IMR-90 (cell line): ENCODE data around the gene LYPD6.

Experiments used
- MAZ ChIP-seq: IDR thresholded peaks from 2 replicates; pipeline ENCODE4 v1.6.1; 2012; ENCODE audit warnings: low read depth, mild to moderate bottlenecking, low read length, improper control_type of control experiment, moderate library complexity, borderline replicate concordance
- MXI1 ChIP-seq: IDR thresholded peaks from 2 replicates; pipeline ENCODE4 v1.6.1; 2012; ENCODE audit warnings: low read depth, mild to moderate bottlenecking, low read length, moderate library complexity, borderline replicate concordance
- POLR2A ChIP-seq: IDR thresholded peaks from 2 replicates; pipeline ENCODE4 v1.6.1; 2012; ENCODE audit warnings: mild to moderate bottlenecking, low read depth, low read length
- RAD21 ChIP-seq: IDR thresholded peaks from 2 replicates; pipeline ENCODE4 v1.6.1; 2012; ENCODE audit warnings: low read length, improper control_type of control experiment
- SMC3 ChIP-seq: fragments of 150-350 bp; IDR thresholded peaks from 2 replicates; pipeline ENCODE4 v1.6.1; 2016; ENCODE audit warnings: low read depth, mild to moderate bottlenecking, antibody characterized with exemption, low read length, moderate library complexity
- TF ChIP-seq, protein P1 (sequence below): conservative IDR thresholded peaks from 2 replicates; pipeline ENCODE4 v1.5.1; 2012; ENCODE audit warnings: mild to moderate bottlenecking, low read depth, low read length, improper control_type of control experiment
- TF ChIP-seq, protein P2 (sequence below): fragments of 150-350 bp; IDR thresholded peaks from 2 replicates; pipeline ENCODE4 v1.6.1; 2017; ENCODE audit warnings: mild to moderate bottlenecking, antibody characterized with exemption, low read length, low read depth
- TF ChIP-seq, protein P3 (sequence below): fragments of 150-350 bp; IDR thresholded peaks from 2 replicates; pipeline ENCODE4 v1.6.1; 2016; ENCODE audit warnings: low read depth, mild to moderate bottlenecking, low read length, moderate library complexity, borderline replicate concordance

DNA sequence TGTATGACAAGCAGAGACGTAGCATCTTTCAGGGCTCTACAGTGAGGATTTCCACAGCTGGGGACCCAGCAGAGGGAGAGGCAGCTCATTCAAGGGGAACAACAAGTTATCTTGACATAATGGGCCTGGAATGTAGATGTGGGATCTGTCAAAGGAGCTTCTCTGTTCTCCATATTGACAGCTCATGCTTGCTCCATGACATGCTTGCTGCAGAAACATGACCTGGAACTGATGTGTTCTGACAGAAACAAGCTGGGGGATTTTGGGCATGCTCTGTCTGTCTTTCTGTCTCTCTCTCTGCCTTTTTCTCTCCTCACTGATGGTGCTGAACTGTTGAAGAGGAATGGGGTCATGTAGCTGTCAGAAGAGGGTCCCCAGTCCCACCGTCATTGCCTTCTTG lies 177.6 kb downstream of the LYPD6 start:
- TF ChIP-seq, protein P1, sequence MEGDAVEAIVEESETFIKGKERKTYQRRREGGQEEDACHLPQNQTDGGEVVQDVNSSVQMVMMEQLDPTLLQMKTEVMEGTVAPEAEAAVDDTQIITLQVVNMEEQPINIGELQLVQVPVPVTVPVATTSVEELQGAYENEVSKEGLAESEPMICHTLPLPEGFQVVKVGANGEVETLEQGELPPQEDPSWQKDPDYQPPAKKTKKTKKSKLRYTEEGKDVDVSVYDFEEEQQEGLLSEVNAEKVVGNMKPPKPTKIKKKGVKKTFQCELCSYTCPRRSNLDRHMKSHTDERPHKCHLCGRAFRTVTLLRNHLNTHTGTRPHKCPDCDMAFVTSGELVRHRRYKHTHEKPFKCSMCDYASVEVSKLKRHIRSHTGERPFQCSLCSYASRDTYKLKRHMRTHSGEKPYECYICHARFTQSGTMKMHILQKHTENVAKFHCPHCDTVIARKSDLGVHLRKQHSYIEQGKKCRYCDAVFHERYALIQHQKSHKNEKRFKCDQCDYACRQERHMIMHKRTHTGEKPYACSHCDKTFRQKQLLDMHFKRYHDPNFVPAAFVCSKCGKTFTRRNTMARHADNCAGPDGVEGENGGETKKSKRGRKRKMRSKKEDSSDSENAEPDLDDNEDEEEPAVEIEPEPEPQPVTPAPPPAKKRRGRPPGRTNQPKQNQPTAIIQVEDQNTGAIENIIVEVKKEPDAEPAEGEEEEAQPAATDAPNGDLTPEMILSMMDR = no peak
- TF ChIP-seq POLR2A = no peak
- TF ChIP-seq RAD21 = no peak
- TF ChIP-seq, protein P2, sequence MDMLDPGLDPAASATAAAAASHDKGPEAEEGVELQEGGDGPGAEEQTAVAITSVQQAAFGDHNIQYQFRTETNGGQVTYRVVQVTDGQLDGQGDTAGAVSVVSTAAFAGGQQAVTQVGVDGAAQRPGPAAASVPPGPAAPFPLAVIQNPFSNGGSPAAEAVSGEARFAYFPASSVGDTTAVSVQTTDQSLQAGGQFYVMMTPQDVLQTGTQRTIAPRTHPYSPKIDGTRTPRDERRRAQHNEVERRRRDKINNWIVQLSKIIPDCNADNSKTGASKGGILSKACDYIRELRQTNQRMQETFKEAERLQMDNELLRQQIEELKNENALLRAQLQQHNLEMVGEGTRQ = no peak
- no peak for TF ChIP-seq MXI1
- TF ChIP-seq, protein P3, sequence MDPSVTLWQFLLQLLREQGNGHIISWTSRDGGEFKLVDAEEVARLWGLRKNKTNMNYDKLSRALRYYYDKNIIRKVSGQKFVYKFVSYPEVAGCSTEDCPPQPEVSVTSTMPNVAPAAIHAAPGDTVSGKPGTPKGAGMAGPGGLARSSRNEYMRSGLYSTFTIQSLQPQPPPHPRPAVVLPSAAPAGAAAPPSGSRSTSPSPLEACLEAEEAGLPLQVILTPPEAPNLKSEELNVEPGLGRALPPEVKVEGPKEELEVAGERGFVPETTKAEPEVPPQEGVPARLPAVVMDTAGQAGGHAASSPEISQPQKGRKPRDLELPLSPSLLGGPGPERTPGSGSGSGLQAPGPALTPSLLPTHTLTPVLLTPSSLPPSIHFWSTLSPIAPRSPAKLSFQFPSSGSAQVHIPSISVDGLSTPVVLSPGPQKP = no peak
- TF ChIP-seq MAZ = no peak
- TF ChIP-seq SMC3 = no peak
